Heart left ventricle (tissue), 16 donors: ENCODE data around the gene GRPEL2. TPM values are rescaled to one million over a fixed set of nuclear protein-coding genes. Genes with fewer than 3 reads are reported as not detected.
A peak's percentile ranks its signal among the peaks of the same experiment; 100 is the strongest.

Source experiments
- ATAC-seq, 4 donors: fragments of 200-7000 bp; cut with Tn5 transposase; one replicate each; pipeline ENCODE4 v1.9.1; 2020 to 2022; ENCODE audit warnings: moderate library complexity in 4 of 4, mild to moderate bottlenecking in 3 of 4, moderate number of reproducible peaks in 1 of 4
- DNase-seq, 5 donors: peaks; one replicate each; pipeline ENCODE4 v3.0.0-alpha.2; 2020
- H3K27ac ChIP-seq, 12 donors: fragments of 200-600 bp; sonication (generic) in 4 of 12; one replicate each; pipeline versions ENCODE4 v1.5.0 to v1.8.0; 2016 to 2022; ENCODE audit warnings: mild to moderate bottlenecking in 2 of 12
- H3K27me3 ChIP-seq, 9 donors: fragments of 200-600 bp; sonication (generic) in 2 of 9; one replicate each; pipeline versions ENCODE4 v1.5.1 to v1.8.0; 2016 to 2022; ENCODE audit warnings: mild to moderate bottlenecking in 3 of 9
- H3K36me3 ChIP-seq, 9 donors: fragments of 200-600 bp; sonication (generic) in 2 of 9; one replicate each; pipeline versions ENCODE4 v1.5.0 to v1.8.0; 2018 to 2022; ENCODE audit warnings: mild to moderate bottlenecking in 2 of 9
- H3K4me1 ChIP-seq, 12 donors: fragments of 200-600 bp; sonication (generic) in 4 of 12; one replicate each; pipeline versions ENCODE4 v1.5.0 to v1.8.0; 2016 to 2022; ENCODE audit warnings: mild to moderate bottlenecking in 3 of 12
- H3K4me3 ChIP-seq, 12 donors: fragments of 200-600 bp; sonication (generic) in 4 of 12; one replicate each; pipeline versions ENCODE4 v1.5.0 to v1.8.0; 2017 to 2022; ENCODE audit warnings: mild to moderate bottlenecking in 9 of 12, moderate library complexity in 4 of 12
- H3K9me3 ChIP-seq, 12 donors: fragments of 200-600 bp; sonication (generic) in 4 of 12; one replicate each; pipeline versions ENCODE4 v1.5.0 to v1.8.0; 2016 to 2022; ENCODE audit warnings: mild to moderate bottlenecking in 1 of 12
- POLR2A ChIP-seq, 2 donors: fragments of 450-650 bp; IDR thresholded peaks; one replicate each; pipeline ENCODE4 v1.6.1; 2017; ENCODE audit warnings: antibody characterized with exemption in 2 of 2, mild to moderate bottlenecking in 2 of 2, moderate library complexity in 2 of 2
- WGBS, 4 donors: extraction: QIAGEN DNeasy Blood & Tissue Kit in 2 of 4; methylation state at CpG; one replicate each; pipeline versions ENCODE4 v1.1.5 to v1.1.7; 2013 to 2018; 5-methylcytosine and 5-hydroxymethylcytosine counted together
- intact Hi-C, 10 donors: fragments of 100-400 bp; cut with DNase I; formaldehyde crosslinking; loops; one replicate each; pipeline versions ENCODE4 v1.11.1 to v1.14.2; 2022
- long read RNA-seq, 3 donors: library from polyadenylated mRNA; unstranded; transcript quantifications; one replicate each; pipeline ENCODE4 v2.0.0, GENCODE V29; 2020 to 2021
- polyA plus RNA-seq, 2 donors: library from polyadenylated mRNA; stranded (reverse); fragments of 200-250 nt; gene quantifications; one replicate each; pipeline ENCODE4 v1.2.3, GENCODE V29; 2013
- total RNA-seq, 9 donors: library from RNA; depleted of rRNA in 2 of 9; stranded (reverse); fragments of >200 nt in 2 of 9; fragmentation: NEBNext Ultra II Directional in 3 of 9; extraction: Animal tissue kit (Norgen Biotek cat#: 25700) in 3 of 9; gene quantifications; one replicate each; pipeline versions ENCODE4 v1.1.0 to v1.2.4, GENCODE V29; 2016 to 2023
- TF ChIP-seq, protein P1 (sequence below), 12 donors: fragments of 200-600 bp; sonication (generic) in 4 of 12; IDR thresholded peaks; one replicate each; pipeline versions ENCODE4 v1.5.0 to v1.8.0; 2018 to 2022; ENCODE audit warnings: antibody characterized with exemption in 12 of 12, mild to moderate bottlenecking in 5 of 12
- donor health status: ischemic (EF 13 %, LVEDD 7.1; RV severe dilation, severe dysfunction).
- donor health status: healthy with polysubstance abuse.
- donor health status: DM: no; HTN: yes; CAD: no.
- donor health status: DM: no; HTN: no; CAD: no.
- donor health status: ischemic (EF 25% LVEDD 6.9; RV normal size, moderate dysfunction).
- donor health status: ischemic (EF 25% LVEDD 5.7; RV mildly dilated, moderate dysfunction).
- donor health status: healthy.
- donor health status: DM: yes; HTN: yes; CAD: no.
- donor health status: ischemic (EF 35%, LVEDD 5.7; RV mildly dilated, moderate dysfunction).
- donor health status: nonischemic (EF 11% LVEDD 7.7; RV severe dilation, severe dysfunction).
- donor health status: DM: yes; HTN: yes; CAD: no.
- donor health status: PGD.
- donor health status: ischemic (EF 29% LVEDD 5.4; RV normal size, mild dysfunction).
- donor health status: nonischemic (EF 23%, LVEDD 6.1; RV moderate dilation, normal function).

GRPEL2 gene, protein sequence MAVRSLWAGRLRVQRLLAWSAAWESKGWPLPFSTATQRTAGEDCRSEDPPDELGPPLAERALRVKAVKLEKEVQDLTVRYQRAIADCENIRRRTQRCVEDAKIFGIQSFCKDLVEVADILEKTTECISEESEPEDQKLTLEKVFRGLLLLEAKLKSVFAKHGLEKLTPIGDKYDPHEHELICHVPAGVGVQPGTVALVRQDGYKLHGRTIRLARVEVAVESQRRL
- 10 to 100 TPM in 5 of 9 donors, 1 to 10 TPM in 4; 6.7 to 14.0 (median 10.2) TPM for total RNA-seq
- 1 to 10 TPM; 5.1 to 6.8 TPM for polyA plus RNA-seq
- long read RNA-seq, donor 1, full-length matches to known transcripts, result 1 of 6 reads
- long read RNA-seq, donor 1, partial matches to known transcripts, result 0 of 6 reads
- long read RNA-seq, donor 1, other reads (novel, unspliced or antisense), result 5 of 6 reads
- long read RNA-seq, donor 2, full-length matches to known transcripts, result 29 of 33 reads
- long read RNA-seq, donor 2, partial matches to known transcripts, result 0 of 33 reads
- long read RNA-seq, donor 2, other reads (novel, unspliced or antisense), result 4 of 33 reads
- long read RNA-seq, donor 3, full-length matches to known transcripts, result 1 of 2 reads
- long read RNA-seq, donor 3, partial matches to known transcripts, result 0 of 2 reads
- long read RNA-seq, donor 3, other reads (novel, unspliced or antisense), result 1 of 2 reads

DNA sequence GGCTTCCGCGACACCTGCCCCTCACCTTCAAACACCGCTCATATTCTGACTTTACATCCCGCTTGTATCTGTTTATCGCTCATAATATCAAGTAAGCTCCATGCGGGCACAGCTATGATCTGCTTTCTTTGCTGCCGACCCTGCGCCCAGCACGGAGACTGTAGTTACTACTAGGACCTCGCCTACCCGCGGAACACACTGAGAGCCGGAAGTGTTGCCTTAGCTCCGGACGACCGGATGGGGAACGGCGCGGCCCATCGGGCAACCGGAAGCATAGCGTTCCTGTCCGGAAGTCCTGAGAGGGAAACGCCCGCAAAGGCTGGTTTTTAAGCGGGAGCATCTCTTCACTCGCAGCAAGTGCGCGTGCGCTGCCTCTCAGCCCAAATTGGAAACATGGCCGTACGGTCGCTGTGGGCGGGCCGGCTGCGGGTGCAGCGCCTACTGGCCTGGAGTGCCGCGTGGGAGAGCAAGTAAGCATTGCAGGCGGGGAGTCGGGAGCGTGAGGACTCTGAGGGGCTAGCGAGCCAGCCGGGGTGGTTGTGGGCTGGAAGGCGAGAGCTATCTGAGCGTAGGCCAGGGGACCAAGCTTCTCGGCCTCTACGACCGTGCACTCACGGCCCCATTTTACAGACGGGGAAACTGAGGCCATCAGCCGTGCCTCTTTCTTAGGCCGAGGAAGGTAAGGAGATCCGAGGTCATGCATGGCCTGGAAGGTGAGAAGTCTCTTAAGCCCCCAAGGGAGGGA, at the start of gene GRPEL2:
TSS of gene GRPEL2 (plus strand) at position 353 of the 745 bp plus-strand sequence. CDS start at position 394, 41 bp downstream.
- peaks cover 0 to 52% (median 16%) of the 10 kb centered on the region in 12 donors for H3K4me1 ChIP-seq
- peaks cover 2 to 61% (median 47%) of the 10 kb centered on the region in 9 donors for H3K36me3 ChIP-seq
- intact Hi-C loops, result loop anchor here in 3 of 10 donors (5.0 to 10.0 kb wide), 3 partner anchors 58 to 211 kb away; no protein-coding TSS in a partner anchor
- DNase-seq (peak; percentile 95 to 98 (median 98)), ATAC-seq (peak; percentile 95 to 98 (median 98))
- 0 to 1% (median 1%) methylated on average over 37 to 54 of the region's 54 CpGs for WGBS, 4 donors
- peak within 1 kb of the TSS; percentile 49 to 86 (median 74) for H3K4me3 ChIP-seq
- peak within 1 kb of the TSS; percentile 69 to 93 (median 86) for H3K27ac ChIP-seq
- TF ChIP-seq POLR2A (IDR thresholded peaks at IDR 0.05), result peak in 1 of 2 donors; percentile 68
- TF ChIP-seq, protein P1, sequence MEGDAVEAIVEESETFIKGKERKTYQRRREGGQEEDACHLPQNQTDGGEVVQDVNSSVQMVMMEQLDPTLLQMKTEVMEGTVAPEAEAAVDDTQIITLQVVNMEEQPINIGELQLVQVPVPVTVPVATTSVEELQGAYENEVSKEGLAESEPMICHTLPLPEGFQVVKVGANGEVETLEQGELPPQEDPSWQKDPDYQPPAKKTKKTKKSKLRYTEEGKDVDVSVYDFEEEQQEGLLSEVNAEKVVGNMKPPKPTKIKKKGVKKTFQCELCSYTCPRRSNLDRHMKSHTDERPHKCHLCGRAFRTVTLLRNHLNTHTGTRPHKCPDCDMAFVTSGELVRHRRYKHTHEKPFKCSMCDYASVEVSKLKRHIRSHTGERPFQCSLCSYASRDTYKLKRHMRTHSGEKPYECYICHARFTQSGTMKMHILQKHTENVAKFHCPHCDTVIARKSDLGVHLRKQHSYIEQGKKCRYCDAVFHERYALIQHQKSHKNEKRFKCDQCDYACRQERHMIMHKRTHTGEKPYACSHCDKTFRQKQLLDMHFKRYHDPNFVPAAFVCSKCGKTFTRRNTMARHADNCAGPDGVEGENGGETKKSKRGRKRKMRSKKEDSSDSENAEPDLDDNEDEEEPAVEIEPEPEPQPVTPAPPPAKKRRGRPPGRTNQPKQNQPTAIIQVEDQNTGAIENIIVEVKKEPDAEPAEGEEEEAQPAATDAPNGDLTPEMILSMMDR (IDR thresholded peaks at IDR 0.05), result no peak
- no peaks in the 10 kb centered on the region for H3K27me3 ChIP-seq
- H3K9me3 ChIP-seq, result no peaks in the 10 kb centered on the region

DNA sequence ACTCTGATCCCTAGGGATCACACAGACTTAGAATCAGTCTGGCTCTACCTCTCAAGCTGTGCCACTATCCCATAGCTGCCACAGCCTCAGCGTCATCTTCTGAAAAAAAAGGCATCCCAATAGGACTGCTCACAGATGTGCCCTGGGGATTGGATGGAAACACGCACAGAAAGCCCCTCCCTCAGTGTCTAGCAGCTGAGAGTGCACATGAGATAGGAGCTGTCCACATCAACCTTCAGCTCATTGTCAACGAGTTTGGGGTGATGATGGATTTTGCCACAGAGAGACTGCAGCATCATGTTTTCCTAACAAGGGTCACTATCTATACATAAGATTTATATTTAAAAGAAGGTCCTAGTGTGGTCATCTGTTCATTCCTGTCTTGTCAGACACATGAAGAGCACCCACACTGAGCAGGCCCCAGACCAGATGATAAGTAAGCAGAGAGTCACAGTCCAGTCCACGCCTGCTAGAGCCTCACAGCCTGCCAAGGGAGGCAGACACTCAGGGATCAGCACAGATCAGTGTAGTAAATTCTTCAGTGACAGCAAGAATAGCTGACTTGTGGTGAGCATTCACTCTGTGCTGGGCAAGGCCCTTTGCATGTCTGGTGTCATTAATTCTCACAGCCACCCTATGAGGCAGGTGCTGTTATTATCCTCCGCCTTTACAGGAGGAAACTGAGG, 47.8 kb upstream of the GRPEL2 start:
- Histone ChIP-seq H3K36me3 (peaks cover 0 to 30% (median 20%) of the 10 kb centered on the region in 9 donors), H3K4me1 (peaks cover 13 to 100% (median 81%) of the 10 kb centered on the region in 12 donors), H3K9me3 (no peaks in the 10 kb centered on the region), H3K27ac (peak overlapping the region; percentile 38 to 86 (median 80)), H3K27me3 (no peaks in the 10 kb centered on the region), H3K4me3 (no peak overlapping the region)
- ATAC-seq (peak; percentile 79 to 83 (median 82)), DNase-seq (peak in 4 of 5 donors; percentile 58 to 77 (median 64))
- intact Hi-C loops, result no loop called here
- TF ChIP-seq, protein P1 (IDR thresholded peaks at IDR 0.05), result no peak
- no peak for TF ChIP-seq POLR2A (IDR thresholded peaks at IDR 0.05)
- WGBS, 4 donors, result 34 to 42% (median 39%) methylated on average over 5 of the region's 5 CpGs

DNA sequence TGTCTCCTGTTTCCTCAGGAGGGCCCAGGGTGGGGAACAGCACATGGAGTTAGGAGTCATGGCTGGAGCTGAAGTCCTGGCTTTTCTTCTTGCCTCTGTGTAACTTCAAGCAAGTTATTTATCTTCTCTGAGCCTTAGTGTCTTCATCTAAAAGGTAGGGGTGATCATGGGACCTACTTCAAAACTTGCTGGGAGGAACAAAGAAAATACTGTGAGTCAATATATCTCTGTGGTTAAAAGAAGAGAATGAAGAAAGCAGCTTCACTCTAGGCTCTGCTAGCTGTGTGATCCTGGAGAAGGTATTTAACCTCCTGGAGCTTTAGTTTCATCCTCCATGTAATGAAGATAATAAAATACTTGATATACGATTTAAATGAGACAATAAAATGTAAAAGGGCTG, 47.1 kb upstream of the GRPEL2 start:
- Histone ChIP-seq H3K27me3 (no peaks in the 10 kb centered on the region), H3K36me3 (peaks cover 0 to 37% (median 27%) of the 10 kb centered on the region in 9 donors), H3K4me1 (peaks cover 13 to 98% (median 78%) of the 10 kb centered on the region in 12 donors), H3K4me3 (no peak overlapping the region), H3K27ac (peak overlapping the region; percentile 38 to 86 (median 80)), H3K9me3 (no peaks in the 10 kb centered on the region)
- ATAC-seq, result no peak
- 19 to 34% (median 27%) methylated on average over 1 of the region's 1 CpG for WGBS, 4 donors
- intact Hi-C loops, result no loop called here
- no peak for TF ChIP-seq POLR2A (IDR thresholded peaks at IDR 0.05)
- TF ChIP-seq, protein P1 (IDR thresholded peaks at IDR 0.05), result no peak
- DNase-seq, result no peak
